Heart right ventricle (tissue), 16 donors: ENCODE data around the gene PTX3. TPM values are rescaled to one million over a fixed set of nuclear protein-coding genes. Genes with fewer than 3 reads are reported as not detected.

Experiments
- ATAC-seq, 8 donors: fragments of 200-7000 bp; cut with Tn5 transposase; one replicate each; pipeline ENCODE4 v1.9.1; 2020; ENCODE audit warnings: mild to moderate bottlenecking in 8 of 8, moderate library complexity in 8 of 8, moderate number of reproducible peaks in 1 of 8
- DNase-seq, 2 donors: peaks; one replicate each; pipeline ENCODE4 v3.0.0-alpha.2; 2020
- H3K27ac ChIP-seq, 10 donors: fragments of 200-600 bp; sonication (generic) in 2 of 10; one replicate each; pipeline versions ENCODE4 v1.5.0 to v1.8.0; 2020 to 2022; ENCODE audit warnings: mild to moderate bottlenecking in 3 of 10
- H3K27me3 ChIP-seq, 7 donors: fragments of 200-600 bp; one replicate each; pipeline ENCODE4 v1.8.0; 2021 to 2022; ENCODE audit warnings: mild to moderate bottlenecking in 2 of 7
- H3K36me3 ChIP-seq, 9 donors: fragments of 200-600 bp; sonication (generic) in 1 of 9; one replicate each; pipeline versions ENCODE4 v1.5.0 to v1.8.0; 2020 to 2022; ENCODE audit warnings: mild to moderate bottlenecking in 2 of 9
- H3K4me1 ChIP-seq, 9 donors: fragments of 200-600 bp; sonication (generic) in 1 of 9; one replicate each; pipeline versions ENCODE4 v1.5.0 to v1.8.0; 2020 to 2022; ENCODE audit warnings: mild to moderate bottlenecking in 4 of 9
- H3K4me3 ChIP-seq, 10 donors: fragments of 200-600 bp; sonication (generic) in 2 of 10; one replicate each; pipeline versions ENCODE4 v1.5.0 to v1.8.0; 2020 to 2022; ENCODE audit warnings: mild to moderate bottlenecking in 7 of 10, moderate library complexity in 2 of 10
- H3K9me3 ChIP-seq, 11 donors: fragments of 200-600 bp in 10 of 11; sonication (generic) in 2 of 11; one replicate each; pipeline versions ENCODE4 v1.5.0 to v1.8.0; 2013 to 2022; ENCODE audit warnings: mild to moderate bottlenecking in 2 of 11, control low read depth in 1 of 11, moderate library complexity in 1 of 11
- WGBS, 2 donors: extraction: QIAGEN DNeasy Blood & Tissue Kit; methylation state at CpG; one replicate each; pipeline ENCODE4 v1.1.7; 2013; ENCODE audit warnings: inconsistent platforms in 1 of 2; 5-methylcytosine and 5-hydroxymethylcytosine counted together
- intact Hi-C, 10 donors: fragments of 100-400 bp; cut with DNase I; formaldehyde crosslinking; loops; one replicate each; pipeline versions ENCODE4 v1.11.1 to v1.14.2; 2022
- polyA plus RNA-seq, 2 donors: library from polyadenylated mRNA; stranded (reverse); fragments of 200-250 nt; gene quantifications; one replicate each; pipeline ENCODE4 v1.2.3, GENCODE V29; 2013
- total RNA-seq, 10 donors: library from RNA; stranded (reverse); fragmentation: NEBNext Ultra II Directional in 3 of 10; extraction: Animal tissue kit (Norgen Biotek cat#: 25700) in 3 of 10; gene quantifications; one replicate each; pipeline versions ENCODE4 v1.2.1 to v1.2.4, GENCODE V29; 2021 to 2023
- TF ChIP-seq, protein P1 (sequence below), 9 donors: fragments of 200-600 bp; sonication (generic) in 2 of 9; IDR thresholded peaks; one replicate each; pipeline versions ENCODE4 v1.5.0 to v1.8.0; 2021 to 2022; ENCODE audit warnings: antibody characterized with exemption in 9 of 9, mild to moderate bottlenecking in 5 of 9, moderate library complexity in 1 of 9
- donor health status: Arrhythmogenic right ventricular cardiomyopathy.
- donor health status: ischemic (EF 13 %, LVEDD 7.1; RV severe dilation, severe dysfunction).
- donor health status: healthy with polysubstance abuse.
- donor health status: DM: no; HTN: yes; CAD: no.
- donor health status: DM: no; HTN: no; CAD: no.
- donor health status: ischemic (EF 25% LVEDD 6.9; RV normal size, moderate dysfunction).
- donor health status: ischemic (EF 25% LVEDD 5.7; RV mildly dilated, moderate dysfunction).
- donor health status: healthy.
- donor health status: DM: yes; HTN: yes; CAD: no.
- donor health status: Ischemic cardiomyopathy.
- donor health status: ischemic (EF 35%, LVEDD 5.7; RV mildly dilated, moderate dysfunction).
- donor health status: nonischemic (EF 11% LVEDD 7.7; RV severe dilation, severe dysfunction).
- donor health status: DM: yes; HTN: yes; CAD: no.
- donor health status: PGD.
- donor health status: ischemic (EF 29% LVEDD 5.4; RV normal size, mild dysfunction).
- donor health status: nonischemic (EF 23%, LVEDD 6.1; RV moderate dilation, normal function).

PTX3 gene
- total and polyA plus RNA-seq, 12 donors = 0.11 to 29.7 (median 0.39) TPM

DNA sequence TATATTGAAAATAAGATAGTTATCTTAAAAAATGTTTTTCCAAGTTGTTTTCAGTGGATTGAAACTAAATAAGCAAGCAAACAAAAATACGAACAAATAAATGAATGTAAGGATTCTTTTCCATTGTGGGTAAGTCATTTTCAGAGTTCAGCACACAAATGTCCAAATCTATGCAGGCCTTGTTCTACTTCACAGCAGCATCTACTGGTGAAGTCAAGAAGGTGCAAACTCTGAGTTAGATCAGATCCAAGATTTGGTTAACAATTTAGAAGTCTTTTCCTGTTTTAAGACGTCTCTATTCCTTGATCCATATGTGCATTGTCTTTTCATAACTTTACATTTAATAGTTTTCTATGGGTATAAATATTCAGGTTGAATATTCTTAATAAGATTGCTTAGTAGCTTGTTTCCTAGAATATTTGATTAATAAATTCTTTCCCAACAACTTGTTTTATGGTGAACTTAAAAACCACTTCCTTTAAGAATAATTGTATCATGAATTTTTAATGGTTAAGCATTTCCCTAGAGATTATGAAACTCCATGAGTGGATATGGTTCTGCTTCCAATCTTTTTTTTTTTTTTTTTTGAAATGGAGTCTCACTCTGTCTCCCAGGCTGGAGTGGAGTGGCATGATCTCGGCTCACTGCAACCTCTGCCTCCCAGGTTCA lies 10.5 kb downstream of the PTX3 start:
- Histone ChIP-seq H3K4me1 (peaks cover 0 to 32% (median 0%) of the 10 kb centered on the region in 9 donors), H3K36me3 (no peaks in the 10 kb centered on the region), H3K27ac (no peak overlapping the region), H3K9me3 (no peaks in the 10 kb centered on the region), H3K27me3 (no peaks in the 10 kb centered on the region), H3K4me3 (no peak overlapping the region)
- WGBS, 2 donors = 64 to 72% methylated on average over 3 of the region's 3 CpGs
- DNase-seq (no peak), ATAC-seq (peak in 1 of 8 donors; percentile 47)
- intact Hi-C loops = loop anchor here in 1 of 10 donors (10.0 kb wide), 1 partner anchor 242 kb away; no protein-coding TSS in a partner anchor
- TF ChIP-seq, protein P1, sequence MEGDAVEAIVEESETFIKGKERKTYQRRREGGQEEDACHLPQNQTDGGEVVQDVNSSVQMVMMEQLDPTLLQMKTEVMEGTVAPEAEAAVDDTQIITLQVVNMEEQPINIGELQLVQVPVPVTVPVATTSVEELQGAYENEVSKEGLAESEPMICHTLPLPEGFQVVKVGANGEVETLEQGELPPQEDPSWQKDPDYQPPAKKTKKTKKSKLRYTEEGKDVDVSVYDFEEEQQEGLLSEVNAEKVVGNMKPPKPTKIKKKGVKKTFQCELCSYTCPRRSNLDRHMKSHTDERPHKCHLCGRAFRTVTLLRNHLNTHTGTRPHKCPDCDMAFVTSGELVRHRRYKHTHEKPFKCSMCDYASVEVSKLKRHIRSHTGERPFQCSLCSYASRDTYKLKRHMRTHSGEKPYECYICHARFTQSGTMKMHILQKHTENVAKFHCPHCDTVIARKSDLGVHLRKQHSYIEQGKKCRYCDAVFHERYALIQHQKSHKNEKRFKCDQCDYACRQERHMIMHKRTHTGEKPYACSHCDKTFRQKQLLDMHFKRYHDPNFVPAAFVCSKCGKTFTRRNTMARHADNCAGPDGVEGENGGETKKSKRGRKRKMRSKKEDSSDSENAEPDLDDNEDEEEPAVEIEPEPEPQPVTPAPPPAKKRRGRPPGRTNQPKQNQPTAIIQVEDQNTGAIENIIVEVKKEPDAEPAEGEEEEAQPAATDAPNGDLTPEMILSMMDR (IDR thresholded peaks at IDR 0.05) = peak in 8 of 9 donors; percentile 27 to 59 (median 40)

DNA sequence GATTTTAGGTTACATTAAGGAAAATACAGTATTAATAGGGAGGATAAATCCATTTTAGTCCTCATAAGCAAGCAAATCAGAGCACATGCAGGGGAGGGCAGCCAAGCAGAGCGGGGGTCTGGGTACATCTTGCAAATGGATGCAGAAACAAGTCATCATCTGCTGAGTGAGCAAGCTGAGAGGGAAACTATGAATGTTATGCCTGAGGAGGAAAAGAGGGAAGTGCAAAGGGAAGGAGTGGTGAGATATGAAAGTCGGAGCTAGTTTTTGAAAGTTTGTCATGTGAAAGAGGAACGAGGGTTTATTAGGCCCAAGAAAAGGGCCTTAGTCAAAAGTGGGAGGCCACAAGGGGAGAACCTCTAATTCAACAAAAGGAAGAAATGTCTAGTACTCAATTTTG lies 15.4 kb downstream of the PTX3 start:
- no peak for DNase-seq
- intact Hi-C loops = no loop called here

DNA sequence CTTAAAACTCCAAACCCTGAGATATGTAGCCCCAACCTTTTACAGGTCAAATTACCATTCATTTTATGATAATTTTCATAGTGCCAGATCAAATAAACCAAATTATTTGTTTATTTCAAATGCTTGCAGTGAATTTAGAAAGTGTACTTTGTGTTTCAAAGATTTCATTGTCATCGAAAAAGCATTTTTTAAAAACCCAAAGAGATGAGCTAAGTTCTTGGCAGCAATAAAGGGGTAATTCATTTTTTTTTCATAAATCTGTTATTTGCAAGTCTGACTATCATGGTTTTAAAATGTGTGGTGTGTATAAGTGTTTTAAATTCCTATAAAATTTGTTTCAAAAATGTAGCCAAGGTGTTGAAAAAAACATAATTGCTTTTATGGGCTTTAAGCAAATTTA lies 17.2 kb downstream of the PTX3 start:
- DNase-seq = no peak
- H3K27me3 ChIP-seq = no peaks in the 10 kb centered on the region
- intact Hi-C loops = no loop called here
- TF ChIP-seq, protein P1 (IDR thresholded peaks at IDR 0.05) = no peak
- WGBS, 2 donors = 59 to 64% methylated on average over 1 of the region's 1 CpG
- peaks cover 0 to 17% (median 0%) of the 10 kb centered on the region in 9 donors for H3K4me1 ChIP-seq
- H3K27ac ChIP-seq = no peak overlapping the region
- no peak overlapping the region for H3K4me3 ChIP-seq
- ATAC-seq = no peak
- no peaks in the 10 kb centered on the region for H3K36me3 ChIP-seq
- no peaks in the 10 kb centered on the region for H3K9me3 ChIP-seq

More for the DNA sequence above, 15.4 kb downstream of the PTX3 start:
- Histone ChIP-seq H3K27ac (no peak overlapping the region), H3K9me3 (no peaks in the 10 kb centered on the region), H3K27me3 (no peaks in the 10 kb centered on the region), H3K4me1 (peaks cover 0 to 23% (median 0%) of the 10 kb centered on the region in 9 donors), H3K4me3 (no peak overlapping the region), H3K36me3 (no peaks in the 10 kb centered on the region)
- no peak for ATAC-seq
- 46 to 61% methylated on average over 3 of the region's 3 CpGs for WGBS, 2 donors
- TF ChIP-seq, protein P1 (IDR thresholded peaks at IDR 0.05) = no peak

DNA sequence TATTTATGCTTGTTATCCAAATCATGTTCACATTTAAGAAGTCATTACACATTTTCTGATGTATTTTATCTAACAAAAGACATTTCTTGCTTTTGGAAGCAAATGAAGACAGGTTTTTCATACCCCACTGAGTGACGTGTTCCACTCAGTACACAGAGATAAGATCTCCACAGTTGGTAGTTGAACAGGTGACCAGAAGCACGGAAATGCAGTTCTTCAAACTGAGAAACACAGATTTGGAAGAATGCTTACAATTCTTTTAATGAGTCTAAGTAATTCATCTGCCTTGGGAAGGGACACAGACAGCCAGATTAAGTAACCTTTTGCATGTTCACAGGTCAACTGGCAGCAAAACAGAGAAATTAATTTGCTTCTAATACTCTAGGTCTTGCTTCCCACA lies 23.1 kb downstream of the PTX3 start:
- Histone ChIP-seq H3K4me1 (no peaks in the 10 kb centered on the region), H3K9me3 (no peaks in the 10 kb centered on the region), H3K27ac (no peak overlapping the region), H3K36me3 (no peaks in the 10 kb centered on the region), H3K27me3 (peaks cover 0 to 13% (median 0%) of the 10 kb centered on the region in 7 donors), H3K4me3 (no peak overlapping the region)
- TF ChIP-seq, protein P1 (IDR thresholded peaks at IDR 0.05) = no peak
- 69 to 72% methylated on average over 2 of the region's 2 CpGs for WGBS, 2 donors
- DNase-seq (no peak), ATAC-seq (no peak)
- intact Hi-C loops = no loop called here
